ENCODE results near the gene SF3B1.

SF3B1 gene

GRCh38 chr2:197461057-197461456 is 26.2 kb upstream of the SF3B1 start:
- TF ChIP-seq CTCF (IDR thresholded peaks at IDR 0.05; ENCODE audit: control insufficient read depth, insufficient read depth, low read depth, low read length, missing control alignments): no peak
- H3K4me3 ChIP-seq (ENCODE audit: control insufficient read depth, low read depth, low read length): no peak overlapping the region
- DNase-seq (ENCODE audit: low read depth): no peak

GRCh38 chr2:197460649-197461048 is 25.8 kb upstream of the SF3B1 start:
- no peak for DNase-seq (ENCODE audit: low read depth)
- no peak overlapping the region for H3K4me3 ChIP-seq (ENCODE audit: control insufficient read depth, low read depth, low read length)
- TF ChIP-seq CTCF (IDR thresholded peaks at IDR 0.05; ENCODE audit: control insufficient read depth, insufficient read depth, low read depth, low read length, missing control alignments): no peak

- no peak for TF ChIP-seq CTCF (IDR thresholded peaks at IDR 0.05; ENCODE audit: control insufficient read depth, insufficient read depth, low read depth, low read length, missing control alignments)
- DNase-seq (ENCODE audit: low read depth): no peak
- no peak overlapping the region for H3K4me3 ChIP-seq (ENCODE audit: control insufficient read depth, low read depth, low read length)
These were observed 20.6 kb upstream of the SF3B1 start for GRCh38 chr2:197455428-197455827.

GRCh38 chr2:197454923-197455322 is 20.1 kb upstream of the SF3B1 start:
- peak overlapping the region; percentile 92 for H3K4me3 ChIP-seq (ENCODE audit: control insufficient read depth, low read depth, low read length)
- no peak for DNase-seq (ENCODE audit: low read depth)
- TF ChIP-seq CTCF (IDR thresholded peaks at IDR 0.05; ENCODE audit: control insufficient read depth, insufficient read depth, low read depth, low read length, missing control alignments): no peak

- no peak for TF ChIP-seq CTCF (IDR thresholded peaks at IDR 0.05; ENCODE audit: control insufficient read depth, insufficient read depth, low read depth, low read length, missing control alignments)
- peak overlapping the region; percentile 92 for H3K4me3 ChIP-seq (ENCODE audit: control insufficient read depth, low read depth, low read length)
- peak; percentile 80 for DNase-seq (ENCODE audit: low read depth)
These were observed 19.1 kb upstream of the SF3B1 start for GRCh38 chr2:197453914-197454398.

- peak; percentile 26 for TF ChIP-seq CTCF (IDR thresholded peaks at IDR 0.05; ENCODE audit: control insufficient read depth, insufficient read depth, low read depth, low read length, missing control alignments)
- DNase-seq (ENCODE audit: low read depth): peak; percentile 99
- H3K4me3 ChIP-seq (ENCODE audit: control insufficient read depth, low read depth, low read length): peak within 1 kb of the TSS; percentile 92
These were observed 18.5 kb upstream of the SF3B1 start, which contains the start of gene COQ10B for GRCh38 chr2:197453123-197453913. COQ10B (plus strand) TSS chr2:197453552; CDS start chr2:197453561, 9 bp downstream.

Data from AG09309 (cell line).